ENCODE data around the gene ENDOV.

ENDOV gene

DNA sequence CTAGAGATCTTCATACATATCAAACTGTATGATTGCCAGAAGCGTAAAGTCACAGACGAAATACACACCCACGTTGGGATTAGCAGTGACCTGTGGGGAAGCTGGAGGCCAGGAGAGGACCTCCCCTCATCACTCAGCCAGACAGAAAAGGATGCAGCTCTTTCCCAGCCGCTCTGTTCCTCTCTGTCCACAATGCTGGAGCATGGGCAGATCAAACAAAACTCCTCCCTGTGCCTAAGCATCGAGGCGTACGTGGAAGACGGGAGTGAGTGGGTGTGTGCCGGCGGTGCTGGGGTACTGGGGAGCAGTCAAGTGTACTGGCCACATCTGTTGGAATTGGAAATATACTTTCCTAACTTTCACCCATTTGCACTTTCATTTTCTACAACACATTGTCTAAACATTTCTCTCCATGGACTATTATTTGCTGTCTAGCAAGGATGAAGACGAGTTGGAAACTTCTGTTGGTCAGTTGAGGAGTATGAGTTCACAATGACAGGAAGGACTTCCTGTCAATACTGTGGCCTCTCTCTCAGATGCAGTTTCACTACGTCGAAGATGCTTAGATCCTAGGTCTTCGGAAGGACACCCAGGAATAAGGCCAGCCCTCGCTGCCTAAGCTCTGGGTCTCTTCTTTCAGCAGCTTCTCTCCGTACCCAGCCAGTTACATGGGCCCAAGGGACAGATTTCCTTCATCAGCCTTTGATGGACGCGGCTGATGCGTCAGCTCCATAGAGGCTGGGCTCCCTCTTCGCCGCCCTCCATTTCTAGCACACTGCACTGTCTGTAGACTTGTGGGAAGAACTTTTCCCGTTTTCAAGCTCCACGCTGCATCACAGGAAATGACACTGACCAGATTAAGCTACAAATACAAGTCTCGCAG, 30.6 kb upstream of the ENDOV start:
- Histone ChIP-seq H3K27me3 (ENCODE audit: insufficient read depth, low read length, poor library complexity) (no peaks in the 10 kb centered on the region), H3K4me1 (ENCODE audit: insufficient read depth, low read length) (no peaks in the 10 kb centered on the region), H3K4me2 (ENCODE audit: insufficient read depth, low read length) (no peak overlapping the region), H3K79me2 (ENCODE audit: insufficient read depth, low read length) (no peaks in the 10 kb centered on the region), H4K20me1 (ENCODE audit: insufficient read depth, low read length) (no peaks in the 10 kb centered on the region; the same call in 1 of the 2 replicates), H3K27ac (ENCODE audit: low read length) (peak overlapping the region; percentile 9; the same call in 1 of the 2 replicates), H2AFZ (ENCODE audit: low read depth, low read length) (no peak overlapping the region), H3K9ac (ENCODE audit: low read depth, low read length) (no peak overlapping the region), H3K4me3 (ENCODE audit: low read depth in 1 of 2, low read length in 2 of 2) (no peak overlapping the region), H3K36me3 (ENCODE audit: insufficient read depth, low read length) (peaks cover 99% of the 10 kb centered on the region), H3K9me3 (ENCODE audit: insufficient read depth, low read length, severe bottlenecking) (no peaks in the 10 kb centered on the region)
- ATAC-seq (ENCODE audit: insufficient read depth, low read depth) = no peak
- TF ChIP-seq EZH2 (IDR thresholded peaks at IDR 0.05; ENCODE audit: borderline replicate concordance, low read depth, low read length, severe bottlenecking) = no peak
- TF ChIP-seq, protein P1, sequence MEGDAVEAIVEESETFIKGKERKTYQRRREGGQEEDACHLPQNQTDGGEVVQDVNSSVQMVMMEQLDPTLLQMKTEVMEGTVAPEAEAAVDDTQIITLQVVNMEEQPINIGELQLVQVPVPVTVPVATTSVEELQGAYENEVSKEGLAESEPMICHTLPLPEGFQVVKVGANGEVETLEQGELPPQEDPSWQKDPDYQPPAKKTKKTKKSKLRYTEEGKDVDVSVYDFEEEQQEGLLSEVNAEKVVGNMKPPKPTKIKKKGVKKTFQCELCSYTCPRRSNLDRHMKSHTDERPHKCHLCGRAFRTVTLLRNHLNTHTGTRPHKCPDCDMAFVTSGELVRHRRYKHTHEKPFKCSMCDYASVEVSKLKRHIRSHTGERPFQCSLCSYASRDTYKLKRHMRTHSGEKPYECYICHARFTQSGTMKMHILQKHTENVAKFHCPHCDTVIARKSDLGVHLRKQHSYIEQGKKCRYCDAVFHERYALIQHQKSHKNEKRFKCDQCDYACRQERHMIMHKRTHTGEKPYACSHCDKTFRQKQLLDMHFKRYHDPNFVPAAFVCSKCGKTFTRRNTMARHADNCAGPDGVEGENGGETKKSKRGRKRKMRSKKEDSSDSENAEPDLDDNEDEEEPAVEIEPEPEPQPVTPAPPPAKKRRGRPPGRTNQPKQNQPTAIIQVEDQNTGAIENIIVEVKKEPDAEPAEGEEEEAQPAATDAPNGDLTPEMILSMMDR (IDR thresholded peaks at IDR 0.05; ENCODE audit: borderline replicate concordance, extremely low read depth, low read length, poor library complexity, severe bottlenecking) = no peak
- DNase-seq = no peak

GRCh38 chr17:80385046-80385445, 29.9 kb upstream of the ENDOV start:
- H3K4me2 ChIP-seq (ENCODE audit: insufficient read depth, low read length) = no peak overlapping the region
- no peaks in the 10 kb centered on the region for H3K27me3 ChIP-seq (ENCODE audit: insufficient read depth, low read length, poor library complexity)
- DNase-seq (no peak), ATAC-seq (ENCODE audit: insufficient read depth, low read depth) (no peak)
- no peaks in the 10 kb centered on the region for H3K4me1 ChIP-seq (ENCODE audit: insufficient read depth, low read length)
- no peak overlapping the region for H3K9ac ChIP-seq (ENCODE audit: low read depth, low read length)
- H2AFZ ChIP-seq (ENCODE audit: low read depth, low read length) = no peak overlapping the region
- H3K4me3 ChIP-seq (ENCODE audit: low read depth in 1 of 2, low read length in 2 of 2) = no peak overlapping the region
- H3K79me2 ChIP-seq (ENCODE audit: insufficient read depth, low read length) = no peaks in the 10 kb centered on the region
- H3K36me3 ChIP-seq (ENCODE audit: insufficient read depth, low read length) = peaks cover 99% of the 10 kb centered on the region
- no peaks in the 10 kb centered on the region; the same call in 1 of the 2 replicates for H4K20me1 ChIP-seq (ENCODE audit: insufficient read depth, low read length)
- TF ChIP-seq EZH2 (IDR thresholded peaks at IDR 0.05; ENCODE audit: borderline replicate concordance, low read depth, low read length, severe bottlenecking) = no peak
- TF ChIP-seq, protein P1 (IDR thresholded peaks at IDR 0.05; ENCODE audit: borderline replicate concordance, extremely low read depth, low read length, poor library complexity, severe bottlenecking) = no peak
- H3K9me3 ChIP-seq (ENCODE audit: insufficient read depth, low read length, severe bottlenecking) = no peaks in the 10 kb centered on the region
- no peak overlapping the region for H3K27ac ChIP-seq (ENCODE audit: low read length)

GRCh38 chr17:80386341-80386740, 28.6 kb upstream of the ENDOV start:
- peaks cover 98% of the 10 kb centered on the region for H3K36me3 ChIP-seq (ENCODE audit: insufficient read depth, low read length)
- no peak for DNase-seq
- H3K79me2 ChIP-seq (ENCODE audit: insufficient read depth, low read length) = no peaks in the 10 kb centered on the region
- no peaks in the 10 kb centered on the region for H3K4me1 ChIP-seq (ENCODE audit: insufficient read depth, low read length)
- H2AFZ ChIP-seq (ENCODE audit: low read depth, low read length) = no peak overlapping the region
- H3K27ac ChIP-seq (ENCODE audit: low read length) = no peak overlapping the region
- no peaks in the 10 kb centered on the region; the same call in 1 of the 2 replicates for H4K20me1 ChIP-seq (ENCODE audit: insufficient read depth, low read length)
- no peak for TF ChIP-seq EZH2 (IDR thresholded peaks at IDR 0.05; ENCODE audit: borderline replicate concordance, low read depth, low read length, severe bottlenecking)
- TF ChIP-seq, protein P1 (IDR thresholded peaks at IDR 0.05; ENCODE audit: borderline replicate concordance, extremely low read depth, low read length, poor library complexity, severe bottlenecking) = no peak
- no peaks in the 10 kb centered on the region for H3K9me3 ChIP-seq (ENCODE audit: insufficient read depth, low read length, severe bottlenecking)
- H3K4me2 ChIP-seq (ENCODE audit: insufficient read depth, low read length) = no peak overlapping the region
- no peak for ATAC-seq (ENCODE audit: insufficient read depth, low read depth)
- H3K27me3 ChIP-seq (ENCODE audit: insufficient read depth, low read length, poor library complexity) = no peaks in the 10 kb centered on the region
- no peak overlapping the region for H3K4me3 ChIP-seq (ENCODE audit: low read depth in 1 of 2, low read length in 2 of 2)
- H3K9ac ChIP-seq (ENCODE audit: low read depth, low read length) = no peak overlapping the region; the same call in 1 of the 2 replicates

Measured in DND-41 (cell line).